Dedifferentiated amniotic fluid mesenchymal stem cell (primary cell): ENCODE measurements around the gene LGALS3.
"Not testable (repeated sequence)": the region's sequence is repeated elsewhere in the genome, so short reads cannot be mapped to it uniquely, and the experiment has no call there.

Experiments used
- DNase-seq: peaks from one replicate; pipeline ENCODE4 v3.0.0-alpha.2; 2016; ENCODE audit errors: extremely low spot score

LGALS3 gene

GRCh38 chr14:55129086-55129427 lies at the start of gene LGALS3:
Gene LGALS3, plus strand, starts transcription at chr14:55129252. Its CDS starts 8,122 bp downstream, at chr14:55137374.
- peak; percentile 55 for DNase-seq

- DNase-seq: not testable (repeated sequence)
Observed at GRCh38 chr14:55079961-55080360, 49.1 kb upstream of the LGALS3 start.

GRCh38 chr14:55084401-55085059 lies 44.5 kb upstream of the LGALS3 start:
- DNase-seq: no peak

- no peak for DNase-seq
Observed at GRCh38 chr14:55085060-55085660, 43.9 kb upstream of the LGALS3 start.

- DNase-seq: no peak
Observed at GRCh38 chr14:55086938-55087337, 42.1 kb upstream of the LGALS3 start.

- DNase-seq: no peak
Observed at GRCh38 chr14:55088356-55088755, 40.7 kb upstream of the LGALS3 start.

- no peak for DNase-seq
Observed at GRCh38 chr14:55092341-55092740, 36.7 kb upstream of the LGALS3 start.

- no peak for DNase-seq
Observed at GRCh38 chr14:55094292-55095157, 34.5 kb upstream of the LGALS3 start.

GRCh38 chr14:55097881-55098560 lies 31.0 kb upstream of the LGALS3 start:
- no peak for DNase-seq

- DNase-seq: no peak
Observed at GRCh38 chr14:55098561-55098898, 30.5 kb upstream of the LGALS3 start.

- DNase-seq: peak; percentile 55
Observed at GRCh38 chr14:55099756-55100155, 29.3 kb upstream of the LGALS3 start.

- DNase-seq: no peak
Observed at GRCh38 chr14:55101698-55102097, 27.4 kb upstream of the LGALS3 start.

- peak; percentile 97 for DNase-seq
Observed at GRCh38 chr14:55102141-55102621, 26.9 kb upstream of the LGALS3 start.

- DNase-seq: peak; percentile 88
Observed at GRCh38 chr14:55103005-55103640, 25.9 kb upstream of the LGALS3 start.

GRCh38 chr14:55103971-55104954 lies 24.8 kb upstream of the LGALS3 start:
- DNase-seq: no peak

- DNase-seq: no peak
Observed at GRCh38 chr14:55105991-55106390, 23.1 kb upstream of the LGALS3 start.

GRCh38 chr14:55107766-55108554 lies 21.1 kb upstream of the LGALS3 start:
- peak; percentile 96 for DNase-seq

- DNase-seq: no peak
Observed at GRCh38 chr14:55109836-55110235, 19.2 kb upstream of the LGALS3 start.

GRCh38 chr14:55111122-55111708 lies 17.8 kb upstream of the LGALS3 start:
- DNase-seq: no peak
